Nephron progenitor cell (in vitro differentiated cells): ENCODE measurements around the gene IQCK.

ENCODE experiments used
- DNase-seq: peaks from one replicate; pipeline ENCODE4 v3.0.0; 2021
- H3K27ac Mint-ChIP-seq: 2 replicates; pipeline ENCODE4 v1.8.0; 2021; ENCODE audit warnings: mild to moderate bottlenecking, moderate library complexity, mixed read lengths
- H3K27me3 Mint-ChIP-seq: 2 replicates; pipeline ENCODE4 v1.8.0; 2021; ENCODE audit warnings: mild to moderate bottlenecking, low read depth, mixed read lengths; ENCODE audit not compliant: poor library complexity
- H3K36me3 Mint-ChIP-seq: 2 replicates; pipeline ENCODE4 v1.8.0; 2021; ENCODE audit warnings: low read depth, mixed read lengths
- H3K4me1 Mint-ChIP-seq: 2 replicates; pipeline ENCODE4 v1.8.0; 2021; ENCODE audit warnings: mixed read lengths
- H3K4me3 Mint-ChIP-seq: 2 replicates; pipeline ENCODE4 v1.8.0; 2021; ENCODE audit warnings: mild to moderate bottlenecking, moderate library complexity, mixed read lengths
- H3K9me3 Mint-ChIP-seq: 2 replicates; pipeline ENCODE4 v1.8.0; 2021; ENCODE audit warnings: mild to moderate bottlenecking, moderate library complexity, mixed read lengths
- CTCF ChIP-seq: fragments of 200-600 bp; sonication (generic); IDR thresholded peaks from 2 replicates; pipeline ENCODE4 v1.5.0; 2021; ENCODE audit warnings: antibody characterized with exemption

Gene IQCK

GRCh38 chr16:19771040-19771439 is 53.0 kb downstream of the IQCK start:
- no peak overlapping the region for H3K27ac Mint-ChIP-seq
- peaks cover 40% of the 10 kb centered on the region for H3K36me3 Mint-ChIP-seq
- no peak for DNase-seq
- H3K9me3 Mint-ChIP-seq, result peaks cover 14% of the 10 kb centered on the region
- no peak for TF ChIP-seq CTCF
- H3K27me3 Mint-ChIP-seq, result no peaks in the 10 kb centered on the region
- H3K4me3 Mint-ChIP-seq, result no peak overlapping the region
- H3K4me1 Mint-ChIP-seq, result peaks cover 13% of the 10 kb centered on the region

- Mint-ChIP-seq H3K27ac (no peak overlapping the region), H3K4me3 (no peak overlapping the region), H3K9me3 (peaks cover 14% of the 10 kb centered on the region), H3K36me3 (peaks cover 40% of the 10 kb centered on the region), H3K4me1 (peaks cover 19% of the 10 kb centered on the region), H3K27me3 (no peaks in the 10 kb centered on the region)
- no peak for DNase-seq
- TF ChIP-seq CTCF, result no peak
These were observed 53.7 kb downstream of the IQCK start for GRCh38 chr16:19771796-19772195.

GRCh38 chr16:19774024-19774423 is 56.0 kb downstream of the IQCK start:
- Mint-ChIP-seq H3K9me3 (peaks cover 10% of the 10 kb centered on the region), H3K4me1 (peaks cover 31% of the 10 kb centered on the region), H3K27me3 (no peaks in the 10 kb centered on the region), H3K36me3 (peaks cover 27% of the 10 kb centered on the region), H3K4me3 (no peak overlapping the region), H3K27ac (no peak overlapping the region)
- DNase-seq, result no peak
- TF ChIP-seq CTCF, result no peak

- Mint-ChIP-seq H3K4me3 (no peak overlapping the region), H3K9me3 (no peaks in the 10 kb centered on the region), H3K4me1 (peaks cover 40% of the 10 kb centered on the region), H3K27me3 (no peaks in the 10 kb centered on the region), H3K36me3 (peaks cover 11% of the 10 kb centered on the region), H3K27ac (no peak overlapping the region)
- DNase-seq, result no peak
- TF ChIP-seq CTCF, result no peak
These were observed 58.1 kb downstream of the IQCK start for GRCh38 chr16:19776147-19776546.

- H3K27me3 Mint-ChIP-seq, result no peaks in the 10 kb centered on the region
- no peak for TF ChIP-seq CTCF
- H3K36me3 Mint-ChIP-seq, result peaks cover 11% of the 10 kb centered on the region
- H3K4me1 Mint-ChIP-seq, result peaks cover 37% of the 10 kb centered on the region
- H3K9me3 Mint-ChIP-seq, result no peaks in the 10 kb centered on the region
- H3K4me3 Mint-ChIP-seq, result no peak overlapping the region
- H3K27ac Mint-ChIP-seq, result no peak overlapping the region
- no peak for DNase-seq
These were observed 58.5 kb downstream of the IQCK start for GRCh38 chr16:19776565-19776964.

- H3K4me1 Mint-ChIP-seq, result peaks cover 51% of the 10 kb centered on the region
- H3K36me3 Mint-ChIP-seq, result peaks cover 6% of the 10 kb centered on the region
- no peak for DNase-seq
- H3K4me3 Mint-ChIP-seq, result no peak overlapping the region
- no peaks in the 10 kb centered on the region for H3K27me3 Mint-ChIP-seq
- no peaks in the 10 kb centered on the region for H3K9me3 Mint-ChIP-seq
- no peak for TF ChIP-seq CTCF
- no peak overlapping the region for H3K27ac Mint-ChIP-seq
These were observed 62.2 kb downstream of the IQCK start for GRCh38 chr16:19780321-19780720.
